Measurements from ENCODE around the gene RALB.

The RALB gene, protein sequence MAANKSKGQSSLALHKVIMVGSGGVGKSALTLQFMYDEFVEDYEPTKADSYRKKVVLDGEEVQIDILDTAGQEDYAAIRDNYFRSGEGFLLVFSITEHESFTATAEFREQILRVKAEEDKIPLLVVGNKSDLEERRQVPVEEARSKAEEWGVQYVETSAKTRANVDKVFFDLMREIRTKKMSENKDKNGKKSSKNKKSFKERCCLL

DNA sequence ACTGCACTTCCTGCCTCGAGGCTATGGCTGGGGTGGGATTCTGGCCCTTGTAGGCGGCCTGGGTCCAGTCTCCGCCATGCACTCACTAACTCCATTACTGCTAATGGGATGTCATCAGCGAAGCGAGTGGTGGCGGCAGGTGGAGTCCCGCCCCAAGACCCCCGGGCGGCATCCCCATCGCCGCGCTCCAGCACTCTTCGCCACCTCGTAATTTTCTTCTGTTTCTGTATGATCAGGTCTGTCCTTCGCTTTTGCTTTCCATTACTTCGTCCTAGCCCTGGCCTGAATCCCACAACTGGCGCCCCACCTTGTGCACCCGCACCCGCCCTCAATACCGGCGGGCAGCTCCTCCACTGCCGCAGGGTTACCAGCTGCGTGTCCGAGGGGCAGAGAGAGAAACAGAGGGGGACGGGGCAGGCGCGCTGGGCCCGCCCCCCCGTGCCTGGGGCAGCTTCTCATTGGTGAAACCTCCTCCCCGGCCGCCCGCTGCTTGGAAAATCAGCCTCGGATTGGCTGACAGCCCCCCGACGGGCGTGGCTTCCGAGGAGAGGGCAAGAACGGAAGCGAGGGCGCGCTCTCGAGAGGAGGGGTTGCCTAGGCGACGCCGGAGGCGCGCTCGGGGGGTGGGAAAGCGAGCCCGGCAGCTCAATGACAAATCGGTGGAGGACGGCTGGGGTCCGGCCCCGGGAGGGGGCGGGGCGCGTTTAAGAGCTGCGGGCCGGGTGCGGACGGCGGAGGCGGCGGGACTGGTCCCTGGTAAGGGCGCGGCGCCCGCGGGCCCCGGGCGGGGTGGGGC, at the start of gene RALB:
RALB (plus strand) TSS at position 628 of the 796 bp plus-strand sequence. CDS start 25,813 bp downstream, outside the sequence.
- DNase-seq (ENCODE audit: low spot score): peak; percentile 97

DNA sequence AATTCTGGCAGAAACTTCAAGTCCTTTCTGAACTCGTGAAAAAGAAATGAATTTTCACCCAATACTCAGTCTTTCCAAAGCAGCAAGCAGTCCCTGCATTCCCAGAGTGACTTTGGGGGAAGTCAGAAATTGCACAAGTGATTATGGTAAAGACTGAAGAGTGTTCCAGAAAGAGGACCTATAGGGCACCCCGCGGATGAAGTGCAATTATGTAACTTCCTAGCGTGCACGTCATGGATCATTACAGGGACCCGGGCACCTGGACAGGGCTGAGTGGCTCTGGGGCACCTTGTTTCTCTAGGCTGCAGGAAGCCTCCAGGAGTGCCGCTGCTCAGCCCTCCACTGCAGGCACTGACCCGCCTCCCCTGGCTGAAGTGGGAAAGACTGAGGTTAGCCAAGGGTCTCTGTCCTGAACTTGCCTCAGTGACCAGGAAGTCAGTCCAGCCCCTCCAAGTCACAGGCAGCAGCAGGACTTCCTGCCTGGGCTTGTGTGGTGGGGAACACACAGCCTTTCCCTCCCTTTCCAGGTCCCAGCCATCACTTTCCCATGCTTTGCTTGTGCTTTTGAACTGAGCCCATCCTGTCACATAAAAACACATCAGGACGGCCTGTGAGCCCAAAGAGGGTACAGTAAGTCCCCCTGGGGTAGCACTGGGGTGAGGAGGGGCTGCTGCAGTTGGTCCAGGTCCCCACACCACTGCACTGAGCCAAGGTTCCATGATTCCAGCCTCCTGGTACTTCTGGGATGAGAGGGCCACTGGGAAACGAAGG, 49.2 kb upstream of the RALB start:
- no peak for DNase-seq (ENCODE audit: low spot score)

DNA sequence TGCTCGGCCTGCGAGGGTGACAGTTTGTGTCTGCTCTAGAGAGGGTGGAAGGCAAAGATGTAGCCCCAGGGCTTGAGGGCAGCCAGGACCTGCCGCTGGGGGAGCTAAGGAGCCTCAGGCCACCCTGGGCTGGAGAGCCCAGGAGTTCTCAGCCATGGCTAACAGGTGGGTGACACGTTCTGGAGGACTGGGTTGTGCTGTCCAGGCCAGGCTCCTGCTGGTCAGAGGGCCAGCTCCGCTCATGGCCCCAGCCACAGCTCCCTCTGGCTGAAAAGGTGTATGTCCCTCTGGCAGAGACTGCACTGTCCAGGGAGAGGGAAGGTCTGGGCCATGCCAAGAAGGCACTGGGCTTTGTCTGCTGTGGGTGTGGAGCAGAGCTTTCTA, 48.6 kb upstream of the RALB start:
- peak; percentile 28 for DNase-seq (ENCODE audit: low spot score)

DNA sequence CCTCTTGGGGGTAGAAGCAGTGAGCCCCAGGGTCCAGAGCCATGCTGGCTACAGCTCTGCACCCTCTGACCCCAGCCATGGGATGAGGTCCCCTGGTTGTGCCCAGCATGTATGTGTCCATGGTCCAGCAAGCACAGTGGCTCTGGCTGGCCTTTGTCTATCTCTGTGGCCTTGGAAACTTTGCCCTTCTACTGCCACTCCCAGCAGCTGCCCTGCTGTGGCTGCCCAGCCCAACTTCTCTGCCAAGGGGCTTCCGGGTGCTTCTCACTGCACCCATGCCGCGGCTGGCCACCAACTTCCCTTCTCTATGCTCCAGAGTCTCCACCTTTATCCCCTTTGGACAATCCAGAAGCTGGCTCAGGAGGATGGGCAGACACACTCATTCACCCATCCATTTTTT, 48.2 kb upstream of the RALB start:
- no peak for DNase-seq (ENCODE audit: low spot score)

DNA sequence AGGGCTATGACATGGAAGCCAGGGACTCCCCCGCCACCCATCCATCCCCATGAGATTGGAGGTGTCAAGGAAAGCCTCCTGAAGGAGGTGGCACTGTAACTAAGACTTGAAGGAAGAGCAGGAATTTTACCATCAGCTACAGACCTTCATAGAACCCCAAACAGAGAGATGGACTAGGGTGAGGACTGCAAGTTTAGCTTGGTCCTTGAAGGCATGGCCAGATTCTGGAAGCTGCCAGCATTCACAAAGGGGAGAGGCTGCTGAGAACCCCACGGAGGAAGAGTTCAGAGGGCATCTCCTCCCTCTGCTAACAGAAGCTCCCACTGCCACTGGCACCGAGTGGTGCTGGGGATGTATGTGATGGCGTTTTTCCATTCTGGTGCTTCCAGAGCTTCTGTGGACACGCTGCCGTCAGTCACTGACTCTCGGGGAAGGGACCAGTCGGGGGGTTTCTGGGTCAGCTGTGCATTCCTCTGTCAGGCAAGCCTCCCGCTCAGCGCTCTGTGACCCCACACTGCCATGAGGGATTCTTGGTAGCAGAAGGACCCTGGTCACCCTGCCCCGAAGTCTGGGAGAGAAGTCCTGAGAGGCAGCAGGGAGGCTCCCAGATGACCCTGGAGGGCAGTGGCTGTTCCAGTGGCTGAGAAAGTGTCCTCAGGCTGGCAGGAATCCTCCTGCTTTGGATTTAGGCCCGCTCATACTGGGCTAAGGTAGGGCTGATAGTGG, 47.5 kb upstream of the RALB start:
- DNase-seq (ENCODE audit: low spot score): no peak

DNA sequence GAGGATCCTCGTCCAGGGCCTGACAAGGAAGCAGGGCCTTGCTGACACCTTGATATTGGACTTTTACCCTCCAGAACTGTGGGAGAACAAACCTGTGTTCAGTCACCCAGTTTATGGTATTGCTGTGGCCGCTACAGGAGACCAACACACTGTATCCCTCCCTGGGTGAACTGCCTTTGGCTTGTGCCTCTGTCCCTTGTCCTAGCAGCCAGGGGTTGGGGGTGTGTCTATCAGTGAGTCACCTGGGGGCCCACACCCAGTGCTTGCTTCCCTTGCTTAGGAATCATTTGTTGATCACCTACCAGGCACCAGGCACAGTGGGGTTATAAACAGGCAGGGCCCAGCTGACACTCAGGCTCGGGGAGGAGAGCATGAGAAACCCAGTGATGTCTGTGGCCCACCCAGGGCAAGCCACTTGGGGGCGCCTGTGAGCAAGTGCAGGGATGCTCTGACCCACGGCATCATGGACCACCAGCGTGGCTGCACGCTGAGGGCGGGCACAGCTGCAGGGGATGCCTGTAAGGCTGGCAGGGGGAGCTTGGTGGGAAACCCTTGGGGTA, 46.5 kb upstream of the RALB start:
- DNase-seq (ENCODE audit: low spot score): peak; percentile 62

DNA sequence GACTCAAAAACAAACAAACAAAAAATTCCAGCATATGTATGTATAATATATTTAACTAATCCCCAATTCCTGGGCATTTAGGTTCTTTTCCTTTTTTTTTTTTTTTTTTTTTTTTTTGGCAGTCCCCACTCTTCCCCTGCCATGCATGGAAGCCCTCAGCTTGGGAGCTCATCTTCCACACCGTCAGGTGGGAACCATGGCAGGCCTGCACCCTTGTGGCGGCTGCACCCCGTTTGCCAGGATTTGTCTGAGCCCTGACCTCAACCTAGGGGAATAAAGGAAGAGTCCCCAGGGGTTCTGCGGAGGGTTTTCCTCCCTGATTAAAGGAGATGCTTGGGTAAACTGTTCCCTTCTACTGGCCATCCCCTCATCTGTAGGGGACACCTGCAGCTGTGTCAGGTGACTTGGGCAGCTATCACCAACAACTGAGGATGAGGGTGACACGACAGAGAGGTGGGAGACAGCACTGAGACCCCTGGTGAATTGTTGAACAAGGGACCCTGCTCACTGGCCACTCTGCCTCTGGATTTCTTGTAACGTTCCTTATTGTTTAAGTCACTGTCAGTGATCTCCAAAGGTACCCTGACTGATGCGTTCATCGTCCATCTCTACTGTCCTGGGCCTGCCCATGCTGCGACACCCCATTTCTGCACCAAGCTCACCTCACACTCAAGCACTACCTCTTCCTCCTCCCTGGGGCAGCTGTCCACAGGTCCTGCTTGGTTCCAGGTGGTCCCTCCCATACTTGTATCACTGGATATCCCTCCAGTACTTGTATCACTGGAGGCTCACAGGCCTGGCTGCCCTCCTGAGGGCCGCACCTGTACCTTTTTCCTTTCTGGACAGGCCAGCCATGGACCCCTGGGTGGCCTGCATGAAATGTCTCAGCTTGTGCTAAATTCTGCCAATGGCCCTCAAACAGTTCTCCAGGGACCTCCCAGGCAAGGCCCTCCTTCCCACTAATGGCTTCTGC, 44.0 kb upstream of the RALB start:
- no peak for DNase-seq (ENCODE audit: low spot score)

DNA sequence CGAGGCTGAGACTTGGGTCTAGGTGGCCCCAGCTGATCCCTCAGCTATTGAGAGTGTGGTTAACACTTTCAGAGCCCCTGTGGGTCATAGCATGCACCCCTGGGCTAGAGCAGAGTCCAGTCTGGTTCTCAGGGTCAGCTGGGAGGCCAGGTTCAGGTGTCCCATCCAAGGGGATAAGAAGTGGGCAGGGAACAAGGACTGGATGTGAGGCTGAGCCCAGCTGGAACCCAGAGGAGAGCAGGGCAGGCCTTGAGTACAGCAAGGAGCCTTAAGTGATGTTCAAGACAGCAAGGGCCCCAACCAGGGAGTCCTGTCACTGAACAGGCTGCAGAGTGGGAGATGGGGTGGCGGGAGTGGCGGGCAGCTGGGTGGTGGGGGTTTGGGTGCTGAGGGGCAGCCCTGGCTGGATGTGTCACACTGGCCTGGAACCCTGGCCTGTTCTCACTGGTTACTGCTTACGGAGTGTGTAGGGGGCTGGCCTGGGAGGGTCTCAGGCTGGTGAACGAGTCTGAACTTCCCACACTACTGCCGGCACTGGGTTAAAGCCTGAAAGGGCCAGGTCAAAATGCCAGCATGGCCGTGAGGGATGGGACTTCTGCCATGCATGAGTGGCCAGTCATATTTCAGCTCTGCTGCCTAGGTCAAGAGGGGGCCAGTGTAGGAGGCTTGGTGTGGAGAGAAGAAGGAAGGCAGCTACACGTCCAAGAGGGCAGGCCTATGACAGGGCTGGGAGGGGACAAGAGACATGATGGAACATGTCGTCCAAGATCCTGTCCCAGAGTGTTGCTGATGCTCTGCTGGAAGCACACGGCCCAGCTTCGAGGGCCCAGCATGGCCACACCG, 43.0 kb upstream of the RALB start:
- no peak for DNase-seq (ENCODE audit: low spot score)

DNA sequence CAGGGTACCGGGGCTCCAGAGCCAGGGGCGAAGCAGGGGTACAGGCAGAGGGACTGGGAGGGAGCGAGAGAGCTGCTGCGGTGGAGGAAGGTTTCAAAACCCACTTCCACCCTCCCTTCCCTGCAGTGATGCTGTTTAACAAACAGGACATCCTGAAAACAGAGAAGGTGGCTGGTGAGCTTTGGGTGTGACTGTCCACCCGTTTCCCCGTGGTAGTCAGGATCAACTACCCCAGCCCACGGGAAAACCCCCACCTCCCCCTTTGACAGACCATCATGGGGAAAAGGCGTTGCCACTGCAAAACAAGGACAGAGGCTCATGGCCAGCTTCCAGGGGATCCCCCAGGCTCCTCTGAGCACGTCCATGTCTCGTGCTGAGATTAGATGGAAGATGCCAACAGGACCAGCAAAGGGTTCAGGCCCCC, 42.4 kb upstream of the RALB start:
- DNase-seq (ENCODE audit: low spot score): no peak

DNA sequence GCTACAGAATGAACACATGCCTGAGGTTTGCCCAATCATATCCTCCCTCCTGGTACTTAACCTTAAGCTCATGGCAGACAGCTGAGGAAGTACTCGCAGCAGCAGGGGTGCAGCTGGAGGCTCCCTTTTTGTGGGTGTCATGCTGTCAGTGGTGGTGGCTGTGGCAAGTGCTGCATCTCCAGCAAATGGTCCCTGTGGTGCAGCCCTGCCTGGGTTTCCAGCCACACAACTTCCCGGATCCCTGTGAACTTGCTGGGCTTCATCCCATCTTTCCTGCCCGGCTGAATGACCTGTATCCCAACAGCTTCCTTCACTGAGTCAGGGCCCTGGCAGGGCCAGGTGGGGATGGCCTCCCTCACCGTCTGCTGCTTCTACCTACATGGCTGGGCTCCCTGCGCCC, 34.5 kb upstream of the RALB start:
- no peak for DNase-seq (ENCODE audit: low spot score)

DNA sequence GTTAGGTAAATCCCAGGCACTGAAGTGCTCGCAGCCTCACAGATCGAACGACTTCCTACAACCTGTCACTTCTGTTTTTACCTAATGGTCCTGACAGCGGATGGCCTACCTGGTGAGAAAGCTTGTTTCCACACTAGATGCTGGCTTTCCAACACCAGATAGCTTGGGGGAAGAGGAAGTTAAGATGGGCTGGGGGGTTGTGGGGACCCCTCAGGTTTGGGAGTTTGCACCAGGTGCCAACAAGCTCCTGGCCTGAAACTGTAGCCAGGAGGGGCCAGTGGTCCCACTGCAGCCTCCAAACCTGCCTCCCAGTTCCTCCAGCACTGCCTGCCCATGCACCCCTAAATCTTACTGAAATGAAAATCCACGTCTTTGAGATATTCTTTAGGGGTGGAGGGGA, 33.4 kb upstream of the RALB start:
- no peak for DNase-seq (ENCODE audit: low spot score)

DNA sequence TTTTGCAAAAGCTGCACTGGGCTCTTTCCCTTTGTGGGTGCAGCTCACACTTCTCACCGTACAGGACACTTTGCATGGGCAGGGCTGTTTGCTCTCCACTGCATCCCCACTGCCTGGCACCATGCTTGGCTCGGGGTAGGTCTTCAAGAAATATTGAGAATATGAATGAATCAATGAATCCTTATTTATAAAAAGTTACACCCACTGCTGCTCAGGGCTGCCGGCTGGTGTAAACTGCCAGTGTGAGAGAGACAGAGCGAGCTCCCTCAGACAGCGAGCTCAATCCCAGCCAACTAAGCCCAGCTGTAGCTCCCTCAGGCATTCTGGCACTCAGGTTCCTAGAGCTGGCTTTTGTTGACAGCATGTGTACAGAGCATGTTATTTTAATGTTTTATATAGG, 32.9 kb upstream of the RALB start:
- DNase-seq (ENCODE audit: low spot score): peak; percentile 1

DNA sequence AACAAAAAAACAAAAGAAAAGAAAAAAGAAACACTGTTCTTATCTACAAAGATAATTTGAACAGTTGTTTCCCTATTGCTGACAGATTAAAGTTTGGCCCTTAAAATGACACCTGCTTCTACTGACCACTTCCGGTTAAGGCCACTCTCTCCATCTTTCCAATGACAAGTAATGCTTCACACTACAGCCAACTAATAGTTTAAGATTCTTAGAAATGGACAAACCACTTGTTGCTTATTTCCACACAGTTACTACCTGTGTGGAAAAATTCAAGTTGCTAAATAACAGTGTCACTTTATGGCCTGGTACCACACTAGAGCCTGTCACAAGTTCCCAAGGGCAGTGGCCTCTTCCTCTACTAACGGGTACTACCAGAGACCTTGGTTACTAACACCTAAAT, 31.9 kb upstream of the RALB start:
- DNase-seq (ENCODE audit: low spot score): no peak

DNA sequence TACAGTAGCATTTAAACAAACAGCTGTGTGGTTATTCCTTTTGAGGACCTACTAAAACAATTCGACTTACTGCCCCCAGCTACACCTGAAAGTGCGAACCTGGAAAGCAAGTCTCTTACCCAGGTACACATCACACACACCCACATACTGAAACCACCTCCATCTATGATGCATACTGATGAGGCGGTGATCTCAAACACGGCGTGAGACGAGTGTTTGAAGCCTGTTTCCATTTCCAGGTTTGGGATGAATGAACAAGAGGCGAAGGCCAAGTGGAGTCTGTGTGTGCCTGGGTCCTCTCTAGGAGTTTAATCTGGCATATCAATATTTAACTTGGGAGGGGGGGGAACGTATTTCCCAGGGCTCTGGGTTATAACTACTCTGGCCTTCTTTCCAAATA, 31.0 kb upstream of the RALB start:
- DNase-seq (ENCODE audit: low spot score): no peak

DNA sequence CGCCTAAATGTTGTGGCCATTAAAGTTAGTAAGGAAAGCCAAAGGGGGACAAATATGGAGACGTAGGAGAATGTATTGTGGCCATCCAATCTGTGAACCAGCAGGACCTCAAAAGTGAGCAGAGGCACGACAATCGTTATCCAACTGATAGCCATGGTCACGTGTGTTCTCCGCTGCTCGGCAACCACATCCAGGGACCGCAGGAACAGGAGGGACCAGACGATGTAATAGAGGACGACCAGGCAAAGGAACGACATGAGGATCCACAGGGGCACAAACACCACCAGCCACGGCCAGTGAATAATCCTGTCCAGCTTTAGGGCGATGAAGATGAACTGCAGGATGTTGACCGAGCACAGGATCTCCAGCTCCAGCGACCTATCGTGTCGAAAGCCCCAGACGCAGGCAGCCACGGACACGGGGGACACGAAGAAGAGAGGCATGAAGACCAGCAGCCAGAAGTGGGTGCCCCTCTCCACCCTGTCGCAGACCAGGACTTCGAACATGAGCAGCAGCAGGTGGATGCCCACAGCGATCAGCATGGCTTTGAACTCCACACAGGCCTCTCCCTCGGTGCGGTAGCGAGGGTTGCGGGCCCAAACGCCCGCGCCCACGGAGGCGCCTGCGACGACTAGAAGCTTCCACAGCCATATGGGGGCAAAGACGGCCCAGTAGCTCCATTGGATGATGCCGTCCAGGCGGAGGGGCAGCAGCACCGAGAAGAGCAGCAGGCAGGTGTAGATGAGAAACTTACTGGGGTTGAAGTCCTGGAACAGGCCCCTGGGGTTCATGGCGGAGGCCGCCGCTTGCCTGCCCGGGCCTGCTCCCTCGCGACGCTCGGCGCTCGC, 30.2 kb upstream of the RALB start:
- peak; percentile 13 for DNase-seq (ENCODE audit: low spot score)

DNA sequence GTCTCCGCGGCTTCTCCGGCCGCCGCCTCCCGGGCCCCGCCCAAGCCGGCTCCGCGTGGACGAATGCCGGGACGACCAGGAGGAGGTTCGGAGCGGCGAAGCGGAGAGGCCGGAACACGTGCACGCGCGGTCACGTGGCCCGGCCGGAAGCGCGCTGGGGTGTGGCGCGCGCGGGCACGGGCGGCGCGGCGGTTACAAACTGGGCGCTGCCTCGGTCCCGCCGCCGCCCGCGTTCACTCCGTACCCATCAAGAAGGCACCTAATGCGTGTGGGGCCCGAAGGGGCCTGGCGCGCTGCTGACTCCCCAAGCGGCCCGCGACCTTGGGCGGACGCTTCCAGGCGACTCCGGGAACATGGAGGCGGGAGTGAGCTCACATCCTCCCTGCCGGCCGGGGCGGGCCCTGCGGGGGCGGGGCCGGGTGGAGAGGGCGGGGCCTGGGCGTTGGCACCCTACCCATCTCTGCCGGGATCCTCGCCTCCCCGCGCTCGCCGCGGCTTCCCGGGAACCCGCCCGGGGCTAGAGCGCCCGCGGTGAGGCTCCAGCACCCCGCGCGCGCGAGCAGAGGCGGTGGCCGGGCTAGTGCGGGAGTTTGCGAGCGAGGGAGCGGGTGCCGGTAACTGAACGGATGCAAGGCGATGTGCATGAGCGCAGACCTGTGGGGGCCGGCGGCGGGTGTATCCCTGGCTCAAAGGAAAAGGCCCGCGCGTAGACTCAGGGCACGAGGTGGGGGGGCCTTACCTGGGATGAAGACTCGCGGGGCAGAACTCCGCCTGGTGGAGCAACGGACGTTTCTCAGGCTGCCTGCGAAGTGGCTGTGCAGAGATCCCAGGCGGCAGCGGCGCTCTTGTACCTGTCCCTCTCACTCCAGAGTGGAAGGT, 29.4 kb upstream of the RALB start, which contains the start of gene TMEM185B:
TMEM185B (minus strand) TSS at position 367 of the 879 bp plus-strand sequence. CDS start 424 bp downstream, outside the sequence.
- peak; percentile 95 for DNase-seq (ENCODE audit: low spot score)

DNA sequence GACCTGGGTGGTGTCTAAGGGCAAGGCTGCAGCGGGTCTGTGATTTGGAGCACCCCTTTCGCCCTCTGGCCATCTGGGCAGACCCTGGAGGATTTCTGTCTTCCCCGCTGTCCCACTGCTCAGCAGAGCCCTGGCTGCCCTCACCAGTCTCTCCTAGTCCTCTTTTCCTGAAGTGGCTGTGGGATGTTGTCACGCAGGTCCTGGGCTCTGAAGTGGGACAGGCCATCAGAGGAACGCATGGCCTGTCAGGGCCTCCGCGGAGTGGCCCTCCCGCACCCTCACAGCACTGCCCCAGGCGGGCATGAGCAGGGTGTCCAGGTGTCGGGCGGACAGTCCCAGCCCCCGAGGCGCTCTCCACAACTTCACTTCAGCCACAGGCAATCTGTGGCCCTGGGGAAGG, 28.4 kb upstream of the RALB start:
- DNase-seq (ENCODE audit: low spot score): no peak
